K562 (cell line): Measurements from ENCODE around the gene REX1BD. TPM values are rescaled to one million over a fixed set of nuclear protein-coding genes. Genes with fewer than 3 reads are reported as not detected.

ENCODE experiments used
- ARID3A ChIP-seq: IDR thresholded peaks from 2 replicates; pipeline ENCODE4 v1.6.1; 2012; ENCODE audit warnings: low read depth, low read length, improper control_type of control experiment, borderline replicate concordance
- CAMTA2 ChIP-seq: fragments of 250-450 bp; sonication (Bioruptor Pico); conservative IDR thresholded peaks from 2 replicates; pipeline ENCODE4 v1.5.1; 2022
- COPS2 ChIP-seq: fragments of 450-650 bp; conservative IDR thresholded peaks from 2 replicates; pipeline ENCODE4 v1.6.1; 2016; ENCODE audit warnings: mild to moderate bottlenecking, moderate library complexity
- CREBBP ChIP-seq: IDR thresholded peaks from one replicate; pipeline ENCODE4 v1.6.1; 2012; ENCODE audit warnings: low read depth, mild to moderate bottlenecking, control low read depth, inconsistent platforms, low read length
- CUX1 ChIP-seq: fragments of 200-800 bp; sonication (Bioruptor generic); IDR thresholded peaks from 2 replicates; pipeline ENCODE4 v1.6.1; 2016; ENCODE audit warnings: missing genetic modification characterization, missing compliant biosample characterization
- ERF ChIP-seq: fragments of 450-650 bp; formaldehyde crosslinking; IDR thresholded peaks from 2 replicates; pipeline ENCODE4 v1.4.0; 2020; ENCODE audit warnings: mild to moderate bottlenecking, mixed read lengths
- FOXO4 ChIP-seq: fragments of 450-650 bp; formaldehyde crosslinking; IDR thresholded peaks from 2 replicates; pipeline ENCODE4 v1.4.0; 2020; ENCODE audit warnings: mild to moderate bottlenecking, moderate library complexity
- HDAC2 ChIP-seq: fragments of 450-650 bp; IDR thresholded peaks from 2 replicates; pipeline ENCODE4 v1.6.1; 2016; ENCODE audit warnings: mild to moderate bottlenecking
- KDM4B ChIP-seq, 2 experiments: fragments of 450-650 bp in 1 of 2; sonication (generic) in 1 of 2; IDR thresholded peaks; 2 replicates each; pipeline ENCODE4 v1.6.1; 2016 to 2017; ENCODE audit warnings: borderline replicate concordance in 2 of 2, antibody characterized with exemption in 1 of 2, low read depth in 1 of 2, mild to moderate bottlenecking in 1 of 2
- KLF10 ChIP-seq: fragments of 250-450 bp; sonication (Bioruptor Pico); IDR thresholded peaks from 2 replicates; pipeline ENCODE4 v1.6.1; 2021; ENCODE audit warnings: matching md5 sums
- NCOA4 ChIP-seq: fragments of 450-650 bp; IDR thresholded peaks from 2 replicates; pipeline ENCODE4 v1.6.1; 2018; ENCODE audit warnings: mild to moderate bottlenecking; ENCODE audit not compliant: partially characterized antibody
- SFPQ ChIP-seq: fragments of 200-400 bp; formaldehyde crosslinking; IDR thresholded peaks from 2 replicates; pipeline ENCODE4 v1.6.1; 2017; ENCODE audit warnings: mild to moderate bottlenecking, low read depth, low read length, moderate library complexity
- SNIP1 ChIP-seq: fragments of 450-650 bp; IDR thresholded peaks from 2 replicates; pipeline ENCODE4 v1.7.1; 2017; ENCODE audit warnings: low read depth, mild to moderate bottlenecking
- ZBTB26 ChIP-seq: fragments of 450-650 bp; formaldehyde crosslinking; IDR thresholded peaks from 2 replicates; pipeline ENCODE4 v1.4.0; 2022; ENCODE audit warnings: missing genetic modification characterization
- ZNF766 ChIP-seq: fragments of 200-800 bp; sonication (Bioruptor generic); conservative IDR thresholded peaks from 2 replicates; pipeline ENCODE4 v1.6.1; 2016; ENCODE audit warnings: missing genetic modification characterization, missing compliant biosample characterization
- polyA plus RNA-seq, 8 experiments: library from polyadenylated mRNA; depleted of rRNA in 4 of 8; stranded (reverse) in 5 of 8; unstranded in 3 of 8; fragments of >200 nt; fragmentation: Nextera tagmentation in 2 of 8; fragmentation: Illumina TruSeq in 1 of 8; extraction: Ambion mirVana in 2 of 8; extraction: Trizol in 1 of 8; gene quantifications; 2 replicates each; pipeline versions ENCODE4 v1.2.1 to v1.2.3, GENCODE V29; 2011 to 2014; ENCODE audit warnings: inconsistent platforms in 1 of 8, missing spikeins in 1 of 8
- total RNA-seq, 7 experiments: library from RNA; depleted of rRNA in 6 of 7; stranded (reverse); fragments of >200 nt in 6 of 7; fragmentation: Illumina TruSeq in 2 of 7; extraction: Trizol in 2 of 7; gene quantifications; 2 replicates each; pipeline versions ENCODE4 v1.2.1 to v1.2.3, GENCODE V29; 2011 to 2021; ENCODE audit warnings: low replicate concordance in 1 of 7

REX1BD gene
- total and polyA plus RNA-seq, 9 of the 15 experiments (the other 6 are each of a cell fraction or from before 2014, with no cell fraction given): 1.9 to 136 (median 13.8) TPM

GRCh38 chr19:18571564-18572344 lies 16.8 kb upstream of the REX1BD start, which contains the start of gene UBA52 (continued):
- TF ChIP-seq FOXO4 (no peak), ZNF766 (CRISPR knock-in tag) (no peak; the same call in 1 of the 2 replicates), KLF10 (no peak), CUX1 (CRISPR knock-in tag) (no peak), SNIP1 (no peak), NCOA4 (no peak), KDM4B (IDR thresholded peaks at IDR 0.05; ENCODE audit: borderline replicate concordance in 2 of 2, low read depth in 1 of 2) (peak in 1 of 2 experiments; percentile 76; a peak in 1 of 4 replicates), ERF (no peak), HDAC2 (0 out of 2 replicates have a peak, but pooled peaks have one; percentile 10), CAMTA2 (CRISPR knock-in tag) (peak; percentile 78; the same call in 1 of the 2 replicates), CREBBP (no peak), ARID3A (no peak), ZBTB26 (CRISPR knock-in tag) (no peak), COPS2 (no peak), SFPQ (no peak)
